ENCODE results near the gene GUCY2C.

Gene GUCY2C

DNA sequence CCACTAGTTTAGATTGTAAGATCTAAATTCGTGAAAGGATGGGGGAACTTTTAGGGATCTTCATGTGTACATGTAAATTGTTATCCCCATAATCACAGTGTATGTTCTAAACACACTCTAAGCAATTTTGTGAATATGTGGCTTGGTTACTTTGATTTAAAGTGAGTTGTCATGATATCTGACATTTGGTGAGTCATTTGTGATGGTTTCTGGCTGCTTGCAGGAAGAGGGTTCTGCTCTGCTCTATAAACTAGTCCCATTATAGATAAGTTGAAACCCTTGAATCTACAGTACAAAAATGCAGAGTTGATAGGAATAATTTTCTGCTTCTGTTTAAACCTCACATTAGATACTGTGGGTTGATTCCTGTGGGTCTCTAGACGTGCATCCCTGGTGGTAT, 14.8 kb downstream of the GUCY2C start:
- DNase-seq, result no peak

DNA sequence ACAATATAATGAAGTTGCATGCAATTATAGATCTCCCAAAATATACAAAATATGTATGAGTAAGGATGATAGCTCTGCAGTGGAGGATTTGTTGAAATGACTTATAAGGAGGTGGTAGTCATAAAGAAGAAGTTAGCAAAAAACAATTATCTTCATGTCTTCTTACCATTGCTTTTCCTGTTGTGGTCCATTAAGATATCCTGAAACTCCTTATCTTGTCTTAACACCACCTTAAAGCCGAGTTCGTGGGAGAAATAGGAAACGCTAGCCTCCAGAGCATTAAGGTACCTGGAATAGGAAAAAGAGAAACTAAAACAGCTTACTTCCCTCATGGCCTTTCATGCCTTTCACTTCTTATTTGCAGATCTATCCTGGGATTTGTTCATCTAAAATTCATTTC, 15.2 kb downstream of the GUCY2C start:
- DNase-seq, result no peak

- DNase-seq, result no peak
Measured at GRCh38 chr12:14678547-14679150, 17.8 kb downstream of the GUCY2C start.

DNA sequence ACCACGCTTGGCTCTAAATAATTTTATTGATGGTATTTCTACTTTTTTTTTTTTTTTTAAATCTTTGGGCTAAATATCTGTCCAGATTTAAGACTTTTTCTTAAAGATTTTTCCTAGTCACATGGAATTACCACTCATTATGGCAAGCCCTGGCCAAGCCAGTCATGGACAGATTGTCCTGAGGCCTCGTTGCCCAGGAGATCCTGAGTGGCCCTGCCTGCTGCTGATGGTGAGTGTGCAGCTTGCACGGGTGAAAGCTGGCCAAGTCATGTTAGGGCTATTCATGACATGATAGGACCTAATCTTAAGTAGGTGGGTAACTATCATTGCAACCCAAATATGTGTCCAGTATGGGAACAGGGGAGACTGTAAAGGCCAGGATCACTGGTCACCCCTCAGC, 27.8 kb downstream of the GUCY2C start:
- DNase-seq, result no peak

- no peak for DNase-seq
Measured at GRCh38 chr12:14665354-14666348, 30.7 kb downstream of the GUCY2C start.

DNA sequence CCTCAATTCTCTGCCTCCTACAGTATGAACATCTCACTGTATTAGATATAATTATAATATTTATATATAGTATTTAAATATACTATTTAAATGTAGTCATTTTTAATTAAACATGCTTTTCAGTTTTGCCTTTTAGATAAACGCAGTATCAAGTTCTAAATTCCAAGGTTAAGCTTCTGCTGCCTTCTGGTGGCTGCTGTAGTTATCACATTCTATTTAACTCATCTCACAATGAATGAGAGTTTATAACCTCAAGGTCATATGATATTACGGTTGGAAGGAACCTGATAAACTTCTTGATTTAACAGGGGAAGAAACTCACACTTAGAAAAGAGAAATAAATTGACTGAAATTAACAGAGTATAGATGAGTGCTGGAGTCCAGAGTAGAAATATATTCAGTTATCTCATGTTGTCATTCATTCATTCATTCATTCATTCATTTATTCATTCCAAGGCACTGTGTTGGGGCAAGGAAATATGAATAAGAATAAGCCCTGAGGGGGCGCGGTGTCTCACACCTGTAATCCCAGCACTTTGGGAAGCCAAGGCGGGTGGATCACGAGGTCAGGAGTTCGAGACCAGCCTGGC, 31.9 kb downstream of the GUCY2C start:
- peak; percentile 28 for DNase-seq

GRCh38 chr12:14663002-14663401, 33.4 kb downstream of the GUCY2C start:
- DNase-seq, result no peak

GRCh38 chr12:14656846-14657245, 39.6 kb downstream of the GUCY2C start:
- DNase-seq, result no peak

GRCh38 chr12:14655284-14655683, 41.1 kb downstream of the GUCY2C start:
- no peak for DNase-seq

DNA sequence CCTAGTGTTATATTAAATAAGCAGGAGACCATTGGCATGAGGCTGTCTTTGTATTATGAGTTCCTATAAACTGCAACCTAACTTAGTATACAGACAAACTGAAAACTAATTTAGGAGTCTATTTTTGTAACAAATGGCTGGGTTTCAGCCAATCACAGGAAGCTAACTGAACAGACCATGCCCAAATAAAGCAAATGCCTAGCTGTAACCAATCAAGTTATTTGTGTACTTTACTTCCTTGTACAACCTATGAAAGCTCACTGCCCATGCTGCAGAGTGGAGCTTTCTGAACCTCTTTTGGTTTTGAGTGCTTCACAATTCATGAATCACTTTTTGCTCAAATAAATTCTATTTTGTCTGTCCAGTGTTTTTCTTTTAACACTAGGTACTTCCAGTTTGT, 41.6 kb downstream of the GUCY2C start:
- no peak for DNase-seq

- no peak for DNase-seq
Measured at GRCh38 chr12:14654416-14654815, 42.0 kb downstream of the GUCY2C start.

DNA sequence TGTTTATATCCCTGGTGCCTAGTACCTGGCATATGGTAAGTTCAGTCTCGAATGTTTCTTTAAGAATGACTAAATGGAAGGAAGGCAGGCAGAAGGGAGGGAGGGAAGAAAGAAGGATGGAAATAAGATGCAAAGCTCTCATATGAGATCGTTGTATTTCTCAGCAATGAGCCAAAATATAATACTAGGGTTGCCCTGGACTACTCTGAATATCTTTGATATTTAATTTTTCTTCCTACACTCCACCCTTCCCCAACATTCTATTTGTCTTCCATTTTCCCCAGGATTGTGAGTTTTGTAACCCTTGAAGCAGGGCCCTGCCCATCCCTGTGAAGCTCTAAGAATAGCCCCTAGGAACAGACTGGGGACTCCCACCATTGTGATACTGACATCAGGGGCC, 43.9 kb downstream of the GUCY2C start:
- DNase-seq, result no peak

DNA sequence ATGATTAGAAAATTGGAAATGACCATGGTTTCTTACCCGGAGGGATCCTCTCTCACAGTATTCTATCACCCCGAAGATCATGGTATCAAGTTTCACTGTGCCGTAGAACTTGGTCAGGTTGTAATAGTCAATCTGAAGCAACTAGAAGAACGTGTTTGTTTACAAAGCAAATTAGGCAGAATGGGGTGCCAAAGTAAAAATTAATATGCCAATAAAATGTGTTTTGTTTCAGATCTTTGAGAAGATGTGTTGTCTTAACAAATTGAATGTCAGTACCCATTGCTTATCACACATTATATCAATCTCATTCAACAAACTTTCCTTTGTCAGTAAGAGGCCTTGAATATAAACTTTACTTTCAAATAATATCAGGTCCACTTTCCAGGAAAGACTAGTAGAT, 45.0 kb downstream of the GUCY2C start:
- DNase-seq, result no peak

GRCh38 chr12:14650789-14651188, 45.6 kb downstream of the GUCY2C start:
- DNase-seq, result no peak

DNA sequence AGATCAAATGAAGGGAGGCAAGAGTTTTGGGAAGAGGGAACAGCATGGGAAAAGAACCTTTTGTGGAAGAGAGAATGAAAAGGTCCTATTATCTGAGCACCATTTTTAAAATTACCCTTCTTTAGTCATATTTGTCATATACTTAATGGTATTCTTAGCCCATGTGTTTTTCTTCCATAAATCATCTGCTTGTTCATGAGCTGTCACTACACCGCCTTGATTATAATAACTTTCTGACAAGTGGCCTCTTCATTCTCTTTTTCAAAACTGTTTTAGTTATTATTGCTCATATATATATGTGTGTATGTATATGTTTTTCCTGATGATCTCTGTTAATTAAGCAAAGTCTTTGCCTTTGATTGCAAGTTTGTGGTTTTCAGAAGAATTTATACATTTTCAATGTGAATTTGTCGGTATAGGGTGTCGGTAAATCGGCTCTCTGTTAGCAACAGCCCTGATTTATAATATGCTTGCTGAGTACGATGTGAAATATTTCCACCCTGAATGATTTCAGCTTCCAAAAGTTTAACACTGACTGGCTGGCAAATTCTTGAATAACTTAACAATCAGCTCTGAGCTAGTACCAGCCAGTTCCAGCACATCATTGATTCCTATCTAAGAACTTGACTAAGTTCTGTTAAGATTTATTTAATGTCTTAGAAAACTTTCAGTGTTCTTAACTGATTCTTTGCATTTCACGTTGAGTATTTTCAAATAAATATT, 49.2 kb downstream of the GUCY2C start:
- no peak for DNase-seq

GRCh38 chr12:14643251-14643650, 53.1 kb downstream of the GUCY2C start:
- DNase-seq, result no peak

- DNase-seq, result no peak
Measured at GRCh38 chr12:14638066-14638465, 58.3 kb downstream of the GUCY2C start.

DNA sequence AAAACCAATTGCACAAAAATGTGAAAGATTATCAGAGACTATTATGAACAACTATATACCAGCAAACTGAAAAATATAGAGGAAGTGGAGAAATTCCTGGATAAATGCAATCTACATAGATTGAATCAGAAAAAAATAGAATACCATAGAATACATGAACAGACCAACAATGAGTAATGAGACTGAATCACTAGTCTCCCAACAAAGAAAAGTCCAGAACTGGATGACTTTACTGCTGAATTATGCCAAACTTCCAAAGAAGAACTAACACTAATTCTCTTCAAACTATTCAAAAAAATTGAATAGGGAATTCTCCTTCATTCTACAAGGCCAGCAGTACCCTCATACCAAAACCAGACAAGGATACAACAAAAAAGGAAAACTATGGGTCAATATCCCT, 60.6 kb downstream of the GUCY2C start:
- no peak for DNase-seq

DNA sequence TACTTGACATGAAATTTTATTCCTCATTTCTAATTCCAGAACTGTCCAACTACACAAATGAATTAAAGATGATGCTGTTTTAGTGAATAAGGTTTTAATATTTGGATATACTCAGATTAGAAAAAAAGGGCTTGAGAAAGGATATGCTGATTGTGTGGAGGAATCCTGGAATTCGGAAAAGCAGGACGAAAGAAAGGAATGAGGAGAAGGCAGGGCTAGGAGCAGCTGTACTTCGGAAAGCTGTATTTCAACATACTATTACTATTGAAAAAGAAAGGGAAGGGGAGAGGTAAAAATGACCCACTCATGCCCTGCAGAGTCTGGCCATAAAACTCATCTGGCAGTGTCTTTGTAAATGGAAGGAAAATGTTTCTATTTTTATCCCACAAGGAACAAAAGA, 65.6 kb downstream of the GUCY2C start:
- no peak for DNase-seq

DNA sequence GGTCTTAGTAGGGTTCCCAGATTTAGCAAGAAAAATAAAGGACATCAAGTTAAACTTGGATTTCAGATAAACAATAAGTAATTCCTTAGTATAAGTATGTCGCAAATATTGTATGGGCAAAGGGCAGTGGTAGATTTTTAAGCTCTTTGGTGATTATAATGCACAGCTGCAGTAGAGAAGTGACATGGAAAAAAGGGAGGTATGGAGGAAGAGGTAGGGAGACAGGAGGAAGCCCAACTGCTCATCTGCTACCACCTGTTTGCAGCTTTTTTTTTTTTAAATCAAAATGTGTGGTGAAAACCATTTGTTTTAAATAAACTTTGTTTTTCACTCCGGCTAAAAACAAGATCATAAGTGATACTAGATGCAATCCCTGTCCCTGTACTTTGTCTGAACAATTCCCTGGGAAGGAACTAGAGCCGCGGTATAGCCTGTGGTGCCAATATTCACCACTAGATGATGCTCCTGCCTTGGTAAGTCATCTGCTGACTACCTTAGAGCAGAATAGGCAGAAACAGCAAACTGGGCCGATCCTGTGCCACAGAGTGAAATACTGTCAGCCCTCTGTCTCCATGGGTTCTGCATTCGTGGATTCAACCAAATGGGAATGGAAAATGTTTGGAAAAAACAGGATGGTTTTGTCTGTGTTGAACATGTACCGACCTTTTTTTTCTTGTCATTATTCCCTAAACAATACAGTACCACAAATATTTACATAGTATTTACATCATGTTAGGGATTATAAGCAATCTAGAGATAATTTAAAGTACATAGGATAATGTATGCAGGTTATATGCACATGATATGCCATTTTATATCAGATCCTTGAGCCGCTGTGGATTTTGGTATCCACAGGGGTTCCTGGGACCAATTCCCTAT, 66.3 kb downstream of the GUCY2C start:
- DNase-seq, result peak; percentile 76

GRCh38 chr12:14628771-14629170, 67.6 kb downstream of the GUCY2C start:
- no peak for DNase-seq

- no peak for DNase-seq
Measured at GRCh38 chr12:14621826-14622225, 74.6 kb downstream of the GUCY2C start.
